ENCODE data around the gene SP140L.
"Not testable (repeated sequence)": the region's sequence is repeated elsewhere in the genome, so short reads cannot be mapped to it uniquely, and the experiment has no call there.

Gene SP140L

DNA sequence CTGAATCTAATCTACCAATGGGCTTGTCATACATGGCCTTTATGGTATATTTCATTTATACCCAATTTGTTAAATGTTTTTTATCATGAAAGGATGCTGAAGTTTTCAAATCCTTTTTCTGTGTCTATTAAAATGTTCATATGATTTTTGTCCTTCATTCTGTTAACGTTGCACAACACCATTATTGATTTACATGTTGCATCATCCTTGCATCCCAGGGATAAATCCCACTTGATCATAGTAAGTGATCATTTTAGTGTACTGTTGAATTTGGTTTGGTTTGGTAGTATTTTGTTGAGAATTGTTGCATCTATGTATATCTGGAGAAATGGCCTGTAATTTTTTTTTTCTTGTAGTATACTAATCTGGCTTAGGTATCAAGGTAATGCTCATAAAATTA lies 98.4 kb downstream of the SP140L start:
- DNase-seq: no peak

GRCh38 chr2:230429513-230429912 lies 102.5 kb downstream of the SP140L start:
- no peak for DNase-seq

GRCh38 chr2:230430957-230431910 lies 104.2 kb downstream of the SP140L start:
- DNase-seq: no peak

DNA sequence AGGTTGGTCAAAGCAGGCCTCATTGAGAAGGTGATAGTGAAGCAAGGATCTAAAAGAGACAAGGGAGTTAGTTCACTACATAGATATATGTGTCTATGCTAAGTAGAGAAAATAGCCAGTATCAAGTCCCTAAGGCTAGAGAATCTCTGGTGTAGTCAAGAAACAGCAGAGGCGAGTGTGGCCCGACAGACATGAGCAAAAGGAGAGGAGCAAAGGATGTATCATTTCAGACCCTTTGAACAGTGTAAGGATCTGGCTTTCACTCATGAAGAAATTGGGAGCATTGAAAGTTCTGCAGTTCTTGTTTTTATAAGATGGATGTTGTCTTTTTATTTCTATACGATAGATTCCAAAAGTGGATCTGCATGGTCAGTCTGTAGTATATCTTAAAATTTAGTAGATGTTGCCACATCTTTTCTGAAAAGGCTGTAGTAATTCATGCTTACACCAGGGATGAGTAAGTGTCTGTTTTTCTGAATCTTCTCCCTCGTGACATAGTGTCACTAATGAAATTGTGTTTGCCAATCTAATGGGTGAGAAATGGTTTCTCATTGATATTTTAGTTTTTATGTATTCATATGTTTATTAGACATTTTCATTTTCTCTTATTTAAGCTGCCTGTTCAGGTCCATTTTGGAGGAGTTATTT lies 107.8 kb downstream of the SP140L start:
- no peak for DNase-seq

DNA sequence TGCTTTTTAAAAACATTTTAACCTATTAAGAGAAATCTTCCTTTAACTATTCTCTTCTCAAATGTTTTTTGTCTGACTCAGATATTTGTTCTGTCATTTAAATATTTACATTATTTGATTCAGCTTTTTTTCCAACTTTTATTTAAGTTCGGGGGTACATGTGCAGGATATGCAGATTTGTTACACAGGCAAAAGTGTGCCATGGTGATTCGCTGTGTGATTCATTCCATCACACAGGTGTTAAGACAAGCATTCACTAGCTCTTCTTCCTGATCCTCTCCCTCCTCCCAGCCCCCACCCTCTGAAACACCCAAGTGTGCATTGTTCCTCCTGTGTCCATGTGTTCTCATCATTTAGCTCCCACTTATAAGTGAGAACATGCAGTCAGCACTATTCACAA lies 108.4 kb downstream of the SP140L start:
- no peak for DNase-seq

DNA sequence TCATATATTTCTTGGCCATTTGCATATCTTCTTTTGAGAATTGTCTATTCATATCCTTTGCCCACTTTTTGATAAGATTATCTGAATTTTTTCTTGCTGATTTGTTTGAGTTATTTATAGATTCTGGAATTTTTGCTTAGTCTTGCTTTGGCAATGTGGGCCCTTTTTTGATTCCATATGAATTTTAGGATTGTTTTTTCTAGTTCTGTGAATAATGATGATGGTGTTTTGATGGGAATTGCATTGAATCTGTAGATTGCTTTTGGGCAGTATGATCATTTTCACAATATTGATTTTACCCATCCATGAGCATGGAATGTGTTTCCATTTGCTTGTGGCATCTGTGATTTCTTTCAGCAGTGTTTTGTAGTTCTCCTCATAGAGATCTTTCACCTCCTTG lies 112.1 kb downstream of the SP140L start:
- DNase-seq: not testable (repeated sequence)

GRCh38 chr2:230439590-230439989 lies 112.6 kb downstream of the SP140L start:
- no peak for DNase-seq

GRCh38 chr2:230441227-230441897 lies 114.4 kb downstream of the SP140L start:
- peak; percentile 51 for DNase-seq

- DNase-seq: no peak
Observed at GRCh38 chr2:230443541-230443940, 116.5 kb downstream of the SP140L start.

- DNase-seq: no peak
Observed at GRCh38 chr2:230444832-230445231, 117.8 kb downstream of the SP140L start.

GRCh38 chr2:230447036-230447435 lies 120.0 kb downstream of the SP140L start:
- no peak for DNase-seq

DNA sequence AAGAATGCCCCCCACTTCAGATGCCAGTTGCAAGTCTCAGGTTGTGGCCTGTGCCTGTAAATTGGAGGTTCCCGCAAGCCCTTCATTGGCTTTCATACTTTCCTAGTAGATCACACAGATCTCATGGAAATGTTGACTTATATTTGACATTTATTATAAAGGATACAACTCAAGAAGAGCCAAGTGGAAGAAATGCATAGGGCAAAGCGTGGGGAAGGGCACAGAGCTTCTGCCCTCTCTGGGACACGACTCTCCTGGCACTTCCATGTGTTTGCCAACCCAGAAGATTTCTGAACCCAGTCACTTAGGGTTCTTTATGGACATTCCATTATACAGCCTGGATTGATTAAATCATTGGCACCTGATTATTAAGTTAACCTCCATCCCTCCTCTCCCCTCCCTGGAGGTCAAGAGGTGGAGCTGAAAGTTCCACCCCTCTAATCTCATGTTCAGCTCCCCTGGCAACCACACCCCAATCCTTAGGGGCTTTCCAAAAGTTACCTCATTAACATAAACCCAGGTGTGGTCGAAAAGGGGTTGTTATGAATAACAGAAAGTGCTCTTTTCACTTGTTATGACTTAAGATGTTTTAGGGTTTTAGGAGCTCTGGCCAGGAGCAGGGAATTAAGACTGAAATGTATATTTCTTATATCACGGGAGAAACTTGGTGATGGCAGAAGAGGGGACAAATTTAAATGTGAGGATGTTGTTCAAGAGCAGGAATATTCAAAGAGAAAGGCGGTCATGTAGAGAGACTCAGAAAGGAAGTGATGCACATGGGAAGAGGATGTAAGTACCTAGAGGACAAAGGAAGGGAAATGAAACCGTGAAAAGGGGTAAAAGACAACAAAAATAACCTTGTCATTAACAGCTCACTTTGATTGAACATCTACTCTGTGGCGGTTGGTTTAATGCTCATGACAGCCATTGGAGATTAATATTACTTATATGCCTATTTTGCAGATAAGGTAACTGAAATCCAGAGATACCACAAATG lies 120.8 kb downstream of the SP140L start:
- DNase-seq: no peak

DNA sequence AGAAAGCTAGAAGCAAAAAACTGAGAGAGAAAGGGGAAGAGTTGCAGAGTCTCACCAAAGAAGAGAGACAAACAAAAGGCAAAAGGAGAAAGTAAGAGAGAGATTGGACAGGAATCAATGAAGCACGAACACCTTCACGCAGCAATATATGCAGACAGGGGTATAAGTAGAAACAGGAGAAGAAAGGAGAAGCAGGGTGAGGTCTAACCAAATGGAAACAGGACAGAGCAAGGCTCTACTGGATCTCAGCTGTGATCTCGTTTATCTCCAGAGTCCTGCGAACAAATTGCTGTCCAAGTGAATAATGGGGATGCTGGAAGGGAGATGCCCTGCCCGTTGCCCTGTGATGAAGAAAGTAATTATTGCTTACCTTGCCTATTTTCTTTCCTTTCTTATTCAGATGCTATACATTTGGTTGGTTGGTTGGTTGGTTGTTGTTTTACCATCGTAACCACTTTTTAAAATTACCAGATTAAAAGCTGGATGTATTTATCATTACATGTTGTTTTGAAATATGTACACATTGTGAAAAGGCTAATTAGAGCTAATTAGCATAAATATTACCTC lies 123.0 kb downstream of the SP140L start:
- DNase-seq: no peak

DNA sequence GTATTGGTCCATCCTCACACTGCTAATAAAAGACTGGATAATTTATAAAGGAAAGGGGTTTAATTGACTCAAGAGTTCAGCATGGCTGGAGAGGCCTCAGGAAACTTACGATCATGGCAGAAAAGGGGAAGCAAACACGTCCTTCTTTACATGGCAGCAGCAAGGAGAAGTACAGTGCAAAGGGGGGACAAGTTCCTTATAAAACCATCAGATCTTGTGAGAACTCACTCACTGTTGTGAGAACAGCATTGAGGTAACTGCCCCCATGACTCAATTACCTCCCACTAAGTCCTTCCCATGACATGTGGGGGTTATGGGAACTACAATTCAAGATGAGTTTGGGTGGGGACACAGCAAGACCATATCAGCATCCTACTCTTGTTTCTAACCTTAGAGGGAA lies 126.0 kb downstream of the SP140L start:
- DNase-seq: no peak

Measured in activated gamma-delta T cell treated with Interleukin-2 at 50 U/mL for 16 hours (primary cell).